ACC112 (cell line): Measurements from ENCODE around the gene TMEM63A.
"Not testable (repeated sequence)": the region's sequence is repeated elsewhere in the genome, so short reads cannot be mapped to it uniquely, and the experiment has no call there.

ENCODE experiments used
- H2AFZ ChIP-seq: fragments of 200-600 bp; sonication (generic); one replicate; pipeline ENCODE4 v1.6.0; 2017; ENCODE audit warnings: antibody characterized with exemption, low read length; ENCODE audit not compliant: unreplicated experiment
- H3K27ac ChIP-seq: fragments of 200-600 bp; sonication (generic); 2 replicates; pipeline ENCODE4 v1.5.1; 2014; ENCODE audit warnings: low read depth, mild to moderate bottlenecking, antibody characterized with exemption, low read length, moderate library complexity
- H3K27me3 ChIP-seq: fragments of 200-600 bp; sonication (generic); 2 replicates; pipeline ENCODE4 v1.6.1; 2014; ENCODE audit warnings: mild to moderate bottlenecking, antibody characterized with exemption, low read length, moderate library complexity, mixed read lengths; ENCODE audit not compliant: insufficient read depth
- H3K36me3 ChIP-seq: fragments of 200-600 bp; sonication (generic); 2 replicates; pipeline ENCODE4 v1.6.1; 2016; ENCODE audit warnings: mild to moderate bottlenecking, antibody characterized with exemption, low read length, moderate library complexity, mixed read lengths; ENCODE audit not compliant: insufficient read depth
- H3K4me1 ChIP-seq: fragments of 200-600 bp; sonication (generic); one replicate; pipeline ENCODE4 v1.6.1; 2016; ENCODE audit warnings: low read length, mixed read lengths; ENCODE audit not compliant: insufficient read depth, unreplicated experiment, control insufficient read depth
- H3K4me3 ChIP-seq: fragments of 200-600 bp; sonication (generic); 2 replicates; pipeline ENCODE4 v1.5.1; 2014; ENCODE audit warnings: mild to moderate bottlenecking, low read depth, low read length
- H3K79me2 ChIP-seq: fragments of 200-600 bp; sonication (generic); one replicate; pipeline ENCODE4 v1.6.0; 2016; ENCODE audit warnings: low read length; ENCODE audit not compliant: control insufficient read depth, unreplicated experiment, insufficient read depth

TMEM63A gene

GRCh38 chr1:225844236-225845061 is 37.7 kb downstream of the TMEM63A start:
- H3K36me3 ChIP-seq = no peaks in the 10 kb centered on the region; the same call in 1 of the 2 replicates
- no peaks in the 10 kb centered on the region for H3K27me3 ChIP-seq
- H3K27ac ChIP-seq = no peak overlapping the region
- H3K4me1 ChIP-seq = no peaks in the 10 kb centered on the region
- no peak overlapping the region for H2AFZ ChIP-seq
- H3K4me3 ChIP-seq = no peak overlapping the region
- no peaks in the 10 kb centered on the region for H3K79me2 ChIP-seq

- Histone ChIP-seq H3K4me3 (no peak overlapping the region), H3K27me3 (no peaks in the 10 kb centered on the region), H3K4me1 (no peaks in the 10 kb centered on the region), H3K27ac (no peak overlapping the region), H2AFZ (no peak overlapping the region), H3K36me3 (no peaks in the 10 kb centered on the region; the same call in 1 of the 2 replicates), H3K79me2 (no peaks in the 10 kb centered on the region)
Observed at GRCh38 chr1:225843426-225843795, 38.8 kb downstream of the TMEM63A start.

- H3K4me1 ChIP-seq = no peaks in the 10 kb centered on the region
- no peak overlapping the region for H3K27ac ChIP-seq
- H3K79me2 ChIP-seq = no peaks in the 10 kb centered on the region
- no peaks in the 10 kb centered on the region for H3K27me3 ChIP-seq
- H3K4me3 ChIP-seq = no peak overlapping the region
- no peak overlapping the region for H2AFZ ChIP-seq
- H3K36me3 ChIP-seq = no peaks in the 10 kb centered on the region; the same call in 1 of the 2 replicates
Observed at GRCh38 chr1:225842788-225843425, 39.3 kb downstream of the TMEM63A start.

- no peaks in the 10 kb centered on the region for H3K4me1 ChIP-seq
- H3K79me2 ChIP-seq = no peaks in the 10 kb centered on the region
- no peaks in the 10 kb centered on the region; the same call in 1 of the 2 replicates for H3K36me3 ChIP-seq
- no peaks in the 10 kb centered on the region for H3K27me3 ChIP-seq
- no peak overlapping the region for H3K27ac ChIP-seq
- no peak overlapping the region for H2AFZ ChIP-seq
- H3K4me3 ChIP-seq = no peak overlapping the region
Observed at GRCh38 chr1:225842074-225842473, 40.1 kb downstream of the TMEM63A start.

GRCh38 chr1:225840713-225841112 is 41.5 kb downstream of the TMEM63A start:
- no peaks in the 10 kb centered on the region for H3K36me3 ChIP-seq
- H2AFZ ChIP-seq = no peak overlapping the region
- peaks cover 4% of the 10 kb centered on the region for H3K4me1 ChIP-seq
- H3K27ac ChIP-seq = no peak overlapping the region
- H3K4me3 ChIP-seq = no peak overlapping the region
- no peaks in the 10 kb centered on the region for H3K27me3 ChIP-seq
- H3K79me2 ChIP-seq = no peaks in the 10 kb centered on the region

GRCh38 chr1:225840223-225840610 is 42.0 kb downstream of the TMEM63A start:
- Histone ChIP-seq H3K4me1 (peaks cover 6% of the 10 kb centered on the region), H3K4me3 (no peak overlapping the region), H2AFZ (no peak overlapping the region), H3K27ac (no peak overlapping the region), H3K79me2 (no peaks in the 10 kb centered on the region), H3K36me3 (no peaks in the 10 kb centered on the region), H3K27me3 (no peaks in the 10 kb centered on the region)

- Histone ChIP-seq H3K4me1 (peaks cover 15% of the 10 kb centered on the region), H3K36me3 (no peaks in the 10 kb centered on the region), H2AFZ (no peak overlapping the region), H3K4me3 (no peak overlapping the region), H3K27me3 (no peaks in the 10 kb centered on the region), H3K27ac (no peak overlapping the region), H3K79me2 (no peaks in the 10 kb centered on the region)
Observed at GRCh38 chr1:225838793-225839192, 43.4 kb downstream of the TMEM63A start.

- not testable (repeated sequence) for H3K79me2 ChIP-seq, H3K36me3 ChIP-seq, H3K27me3 ChIP-seq, H2AFZ ChIP-seq, H3K27ac ChIP-seq, H3K4me3 ChIP-seq
- peaks cover 15% of the 10 kb centered on the region for H3K4me1 ChIP-seq
Observed at GRCh38 chr1:225836296-225836695, 45.9 kb downstream of the TMEM63A start.

- H2AFZ ChIP-seq = no peak overlapping the region
- no peak overlapping the region for H3K4me3 ChIP-seq
- H3K27ac ChIP-seq = no peak overlapping the region
- H3K4me1 ChIP-seq = peaks cover 15% of the 10 kb centered on the region
- H3K27me3 ChIP-seq = no peaks in the 10 kb centered on the region
- no peaks in the 10 kb centered on the region for H3K79me2 ChIP-seq
- H3K36me3 ChIP-seq = peaks cover 7% of the 10 kb centered on the region; the same call in 1 of the 2 replicates
Observed at GRCh38 chr1:225835856-225836255, 46.3 kb downstream of the TMEM63A start.

- H3K4me1 ChIP-seq = peaks cover 15% of the 10 kb centered on the region
- no peak overlapping the region for H3K4me3 ChIP-seq
- H3K79me2 ChIP-seq = no peaks in the 10 kb centered on the region
- H3K36me3 ChIP-seq = peaks cover 7% of the 10 kb centered on the region; the same call in 1 of the 2 replicates
- no peak overlapping the region for H2AFZ ChIP-seq
- no peaks in the 10 kb centered on the region for H3K27me3 ChIP-seq
- no peak overlapping the region for H3K27ac ChIP-seq
Observed at GRCh38 chr1:225834417-225835329, 47.5 kb downstream of the TMEM63A start.
